NT2/D1 (cell line): Measurements from ENCODE around the gene OR2M2.

Source experiments
- DNase-seq: peaks from one replicate; pipeline ENCODE4 v3.0.0-alpha.2; 2011; ENCODE audit warnings: low read depth, low spot score
- H3K27me3 ChIP-seq: 2 replicates; pipeline ENCODE4 v1.6.0; 2011; ENCODE audit warnings: mild to moderate bottlenecking; ENCODE audit not compliant: insufficient read length, insufficient read depth
- H3K36me3 ChIP-seq: 2 replicates; pipeline ENCODE4 v1.6.1; 2011; ENCODE audit warnings: mild to moderate bottlenecking, low read length, mixed read lengths; ENCODE audit not compliant: insufficient read depth, insufficient read length
- H3K4me1 ChIP-seq: 2 replicates; pipeline ENCODE4 v1.5.1; 2011; ENCODE audit not compliant: insufficient read depth, insufficient read length
- H3K4me3 ChIP-seq: 2 replicates; pipeline ENCODE4 v1.5.1; 2011; ENCODE audit warnings: low read depth; ENCODE audit not compliant: insufficient read length
- H3K9ac ChIP-seq: 2 replicates; pipeline ENCODE4 v1.6.0; 2011; ENCODE audit warnings: low read depth; ENCODE audit not compliant: insufficient read length
- H3K9me3 ChIP-seq: 2 replicates; pipeline ENCODE4 v1.5.1; 2011; ENCODE audit warnings: mild to moderate bottlenecking, low read length; ENCODE audit not compliant: insufficient read depth
- SUZ12 ChIP-seq: IDR thresholded peaks from 2 replicates; pipeline ENCODE4 v1.6.1; 2011; ENCODE audit not compliant: insufficient read length, insufficient read depth; ENCODE audit errors: extremely low read depth
- YY1 ChIP-seq: IDR thresholded peaks from 2 replicates; pipeline ENCODE4 v1.6.1; 2011; ENCODE audit not compliant: insufficient read length, insufficient read depth
- ZNF274 ChIP-seq: IDR thresholded peaks from 2 replicates; pipeline ENCODE4 v1.6.1; 2011; ENCODE audit warnings: mild to moderate bottlenecking, low read depth, low read length

OR2M2 gene

DNA sequence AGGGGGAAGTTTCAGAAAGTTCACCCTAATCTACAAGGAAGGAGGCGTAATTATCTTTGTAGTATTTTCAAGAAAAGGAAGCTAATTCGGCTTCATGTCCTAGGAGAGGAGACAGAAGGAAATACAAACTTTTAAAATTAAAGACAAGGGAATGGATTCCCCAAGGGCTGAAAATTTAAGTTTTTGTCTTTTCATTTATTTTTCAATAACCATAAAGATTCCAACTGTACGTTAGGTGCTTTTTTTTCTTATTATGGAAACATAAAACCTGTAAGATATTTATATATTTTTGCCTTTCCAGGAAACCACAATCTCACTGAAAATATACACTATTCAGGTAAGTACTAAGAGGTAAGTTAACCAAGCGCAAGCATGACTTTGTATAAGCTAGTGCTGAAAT, 22.3 kb downstream of the OR2M2 start, which contains the start of gene OR2M3:
Gene OR2M3 (plus strand): TSS at position 301 of the 400 bp plus-strand sequence. CDS start 5,803 bp downstream, outside the sequence.
- TF ChIP-seq ZNF274 (no peak), SUZ12 (no peak), YY1 (no peak)
- no peak within 1 kb of the TSS for H3K4me3 ChIP-seq
- no peak for DNase-seq
- H3K9ac ChIP-seq, result no peak within 1 kb of the TSS
- no peaks in the 10 kb centered on the region for H3K9me3 ChIP-seq
- no peaks in the 10 kb centered on the region for H3K27me3 ChIP-seq
- no peaks in the 10 kb centered on the region for H3K4me1 ChIP-seq
- H3K36me3 ChIP-seq, result no peaks in the 10 kb centered on the region

DNA sequence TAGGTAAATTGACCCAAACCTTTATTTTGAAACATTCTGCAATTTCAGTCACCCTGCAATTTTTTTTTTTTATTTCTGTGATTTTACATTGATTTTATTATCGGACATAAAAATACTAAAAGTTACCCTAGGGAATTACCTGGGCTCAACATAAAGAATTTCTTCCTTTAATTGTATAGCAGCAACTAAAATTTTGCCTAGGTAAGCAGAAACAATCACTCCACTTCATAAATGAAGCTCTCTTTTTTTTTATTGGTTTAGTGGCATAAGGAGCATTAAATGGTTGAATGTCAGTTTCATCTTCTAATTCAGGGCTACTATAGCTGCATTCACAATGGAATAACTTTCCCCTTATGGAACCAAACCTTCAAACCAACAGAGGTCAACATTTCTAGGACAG, 41.3 kb downstream of the OR2M2 start:
- TF ChIP-seq ZNF274 (no peak), SUZ12 (no peak), YY1 (no peak)
- no peaks in the 10 kb centered on the region for H3K27me3 ChIP-seq
- DNase-seq, result no peak
- no peaks in the 10 kb centered on the region for H3K4me1 ChIP-seq
- no peaks in the 10 kb centered on the region for H3K9me3 ChIP-seq
- H3K36me3 ChIP-seq, result no peaks in the 10 kb centered on the region
- no peak overlapping the region for H3K4me3 ChIP-seq
- H3K9ac ChIP-seq, result no peak overlapping the region

DNA sequence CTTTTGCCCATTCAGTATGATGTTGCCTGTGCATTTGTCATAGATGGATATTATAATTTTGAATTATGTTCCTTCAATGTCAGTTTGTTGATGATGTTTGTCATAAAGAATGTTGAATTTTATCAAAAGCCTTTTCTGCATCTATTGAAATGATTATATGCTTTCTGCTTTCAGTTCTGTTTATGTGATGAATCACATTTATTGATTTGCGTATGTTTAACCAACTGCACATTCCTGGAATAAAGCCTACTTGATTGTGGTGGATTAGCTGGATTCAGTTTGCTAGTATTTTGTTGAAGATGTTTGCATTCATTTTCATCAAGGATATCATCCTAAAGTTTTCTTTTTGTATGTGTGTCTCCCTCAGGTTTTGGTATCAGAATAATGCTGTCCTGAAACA, 50.9 kb downstream of the OR2M2 start:
- Histone ChIP-seq H3K9ac (no peak overlapping the region), H3K9me3 (no peaks in the 10 kb centered on the region), H3K36me3 (no peaks in the 10 kb centered on the region), H3K4me1 (peaks cover 3% of the 10 kb centered on the region), H3K27me3 (no peaks in the 10 kb centered on the region), H3K4me3 (no peak overlapping the region)
- no peak for TF ChIP-seq ZNF274
- TF ChIP-seq SUZ12, result no peak
- no peak for TF ChIP-seq YY1
- DNase-seq, result no peak

DNA sequence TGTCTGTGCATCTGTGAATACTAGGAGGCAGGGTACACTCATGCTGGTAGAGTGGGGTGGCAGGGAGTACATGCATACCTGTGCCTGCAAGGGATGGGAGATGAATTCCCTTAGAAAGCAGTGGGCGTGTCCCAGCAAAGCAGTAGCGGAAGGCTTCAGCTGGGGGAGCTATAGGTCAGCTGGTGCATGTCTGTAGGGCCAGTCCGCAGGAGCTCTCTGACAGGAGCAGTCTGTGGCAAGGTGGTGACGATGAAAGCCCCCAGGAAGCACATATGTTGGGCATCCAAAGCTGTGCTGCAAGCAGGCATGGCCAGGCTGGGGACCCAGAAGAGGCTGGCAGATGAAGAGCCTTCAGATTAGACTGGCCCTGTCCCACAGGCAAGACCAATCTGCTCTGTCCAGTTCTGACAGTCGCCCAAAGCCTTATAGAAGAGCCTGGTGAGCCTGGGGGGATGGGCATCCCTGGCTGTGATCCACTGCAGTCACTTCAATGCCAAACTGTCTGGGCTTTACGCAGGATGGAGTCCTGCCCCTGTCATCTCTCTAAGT, 54.8 kb downstream of the OR2M2 start:
- TF ChIP-seq ZNF274 (no peak), SUZ12 (no peak), YY1 (no peak)
- H3K9me3 ChIP-seq, result no peaks in the 10 kb centered on the region
- H3K27me3 ChIP-seq, result no peaks in the 10 kb centered on the region
- no peak overlapping the region for H3K9ac ChIP-seq
- peaks cover 3% of the 10 kb centered on the region for H3K4me1 ChIP-seq
- peak; percentile 20 for DNase-seq
- no peaks in the 10 kb centered on the region for H3K36me3 ChIP-seq
- no peak overlapping the region for H3K4me3 ChIP-seq
